ENCODE measurements around the gene SETX. TPM values are rescaled to one million over a fixed set of nuclear protein-coding genes. Genes with fewer than 3 reads are reported as not detected.

Gene SETX
- total and polyA plus RNA-seq, 10 of the 15 experiments (the other 5 are each of a cell fraction or from before 2014, with no cell fraction given), result 15.8 to 75.7 (median 37.0) TPM

DNA sequence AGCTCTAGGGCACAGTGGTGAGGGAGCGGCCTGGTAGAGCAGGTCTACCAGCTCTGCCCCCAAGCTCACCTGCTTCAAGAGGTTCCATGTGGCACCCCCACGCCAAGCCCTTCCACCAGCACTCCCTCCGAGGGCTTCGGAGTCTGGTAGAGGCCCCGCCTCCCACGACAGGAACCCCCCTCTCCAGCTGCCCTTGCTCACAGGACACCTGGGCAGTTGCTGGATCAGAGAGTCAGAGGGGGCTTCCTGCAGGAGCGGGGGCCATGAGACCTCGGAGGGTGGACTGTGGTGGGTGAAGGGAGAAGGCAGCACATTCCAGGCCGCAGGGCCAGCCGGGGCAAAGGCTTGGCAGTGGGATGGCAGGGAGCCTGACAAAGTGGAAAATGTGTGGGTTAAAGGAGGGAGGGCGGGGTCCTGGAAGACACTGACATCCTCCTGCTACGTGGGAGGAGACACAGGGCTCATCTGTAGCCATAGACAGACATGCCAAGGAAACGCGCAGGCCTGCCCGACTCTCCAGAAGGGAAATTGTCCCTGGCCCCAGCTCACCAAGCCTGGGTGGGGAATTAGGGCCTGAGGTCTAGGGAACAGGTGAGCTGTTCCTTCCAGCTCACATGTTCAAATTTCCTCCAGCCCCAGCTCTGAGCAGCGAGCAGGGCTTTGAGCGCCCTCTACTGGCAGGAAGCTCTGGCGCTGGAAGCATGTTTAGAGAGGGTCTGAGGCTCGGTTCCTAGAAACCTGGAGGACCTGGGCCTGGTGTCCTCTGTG is 118.7 kb downstream of the SETX start:
- Histone ChIP-seq H3K36me3 (ENCODE audit: control insufficient read depth in 2 of 2, insufficient read depth in 2 of 2, low read length in 1 of 2) (no peaks in the 10 kb centered on the region), H3K9me3 (replicated peaks; ENCODE audit: control insufficient read depth, insufficient read depth, low read length) (no peaks in the 10 kb centered on the region), H2AFZ (ENCODE audit: control insufficient read depth, low read depth, low read length) (no peak overlapping the region), H3K27me3 (replicated peaks in 1 of 2; ENCODE audit: control insufficient read depth in 2 of 2, insufficient read depth in 2 of 2, low read length in 1 of 2) (no peaks in the 10 kb centered on the region), H4K20me1 (ENCODE audit: control insufficient read depth, insufficient read depth) (no peaks in the 10 kb centered on the region), H3K9ac (ENCODE audit: control insufficient read depth, insufficient read depth, low read length) (no peak overlapping the region), H3K4me2 (ENCODE audit: control insufficient read depth, insufficient read depth) (no peak overlapping the region), H3K4me1 (ENCODE audit: control insufficient read depth, insufficient read depth, low read length) (no peaks in the 10 kb centered on the region), H3K27ac (ENCODE audit: control insufficient read depth, insufficient read depth) (no peak overlapping the region), H3K79me2 (ENCODE audit: control insufficient read depth, insufficient read depth, low read length) (no peaks in the 10 kb centered on the region), H3K4me3 (no peak overlapping the region)
- intact Hi-C loops (cut with micrococcal nuclease; ENCODE audit: unreplicated experiment) (loop anchor here (1.0 kb wide), 2 partner anchors 67 to 474 kb away; no protein-coding TSS in a partner anchor), in situ Hi-C loops (cut with MboI) (loop anchor here (25.0 kb wide), 1 partner anchor 649 kb away; no protein-coding TSS in a partner anchor)
- ChIA-PET SMC1A (ENCODE audit: uncharacterized antibody, unreplicated experiment) (interaction anchor here (0.5 to 2.2 kb wide), 7 partner anchors 16 to 477 kb away, joined by 3 to 22 read pairs (median 4); no protein-coding TSS in a partner anchor), POLR2A (interaction anchor here (0.5 to 0.9 kb wide), 4 partner anchors 110 to 478 kb away, joined by 3 read pairs; no protein-coding TSS in a partner anchor), CTCF (interaction anchor here (0.6 to 8.3 kb wide), 35 partner anchors 9 to 478 kb away, joined by 3 to 155 read pairs (median 4); partner anchors contain the start of gene MED27), RAD21 (ENCODE audit: unreplicated experiment) (interaction anchor here (0.6 to 5.2 kb wide), 11 partner anchors 17 to 478 kb away, joined by 3 to 22 read pairs (median 4); no protein-coding TSS in a partner anchor)
- peak; percentile 39 for ATAC-seq
- no peak for DNase-seq (ENCODE audit: low read depth, low spot score)
- 26% methylated on average over 18 of the region's 19 CpGs for WGBS (ENCODE audit: insufficient coverage, insufficient replicate concordance, low lambda C conversion rate, missing lambda C conversion rate)
- FAIRE-seq, result peak; percentile 94
- BruUV-seq (replicated peaks), result no TSS peak
- TF ChIP-seq EED (IDR thresholded peaks at IDR 0.05; ENCODE audit: low read depth) (no peak), YY1 (IDR thresholded peaks at IDR 0.05; ENCODE audit: low read depth, low read length) (peak; percentile 47; the same call in 1 of the 2 replicates), MYB (IDR thresholded peaks at IDR 0.05; ENCODE audit: borderline replicate concordance, low read depth, low read length) (no peak), PAX5 (IDR thresholded peaks at IDR 0.05; ENCODE audit: borderline replicate concordance, low read depth, low read length) (no peak), TARDBP (IDR thresholded peaks at IDR 0.05; ENCODE audit: borderline replicate concordance) (no peak), ZNF622 (IDR thresholded peaks at IDR 0.05) (no peak), CUX1 (IDR thresholded peaks at IDR 0.05; ENCODE audit: insufficient replicate concordance, low read depth, low read length) (no peak), RAD21 (IDR thresholded peaks at IDR 0.05; ENCODE audit: insufficient read depth, low read depth, low read length) (peak; percentile 93), FOXK2 (IDR thresholded peaks at IDR 0.05) (no peak), CEBPZ (IDR thresholded peaks at IDR 0.05; ENCODE audit: low read depth, low read length) (no peak), BHLHE40 (IDR thresholded peaks at IDR 0.05; ENCODE audit: borderline replicate concordance in 1 of 2, low read depth in 2 of 2, low read length in 1 of 2) (0 out of 4 replicates have a peak, but pooled peaks of 1 of the 2 experiments have one; percentile 7)
- TF ChIP-seq, protein P1, sequence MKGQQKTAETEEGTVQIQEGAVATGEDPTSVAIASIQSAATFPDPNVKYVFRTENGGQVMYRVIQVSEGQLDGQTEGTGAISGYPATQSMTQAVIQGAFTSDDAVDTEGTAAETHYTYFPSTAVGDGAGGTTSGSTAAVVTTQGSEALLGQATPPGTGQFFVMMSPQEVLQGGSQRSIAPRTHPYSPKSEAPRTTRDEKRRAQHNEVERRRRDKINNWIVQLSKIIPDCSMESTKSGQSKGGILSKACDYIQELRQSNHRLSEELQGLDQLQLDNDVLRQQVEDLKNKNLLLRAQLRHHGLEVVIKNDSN (IDR thresholded peaks at IDR 0.05; ENCODE audit: borderline replicate concordance, extremely low read length, insufficient read depth, low read depth, low read length), result no peak

Data from GM12878 (cell line).